Bone marrow (tissue), 2 donors: ENCODE data around the gene LAT.

Experiments used
- DNase-seq, 2 donors: peaks; one replicate each; lab custom pipeline; 2025; lab: John Stamatoyannopoulos, UW

LAT gene

GRCh38 chr16:29007730-29008593 is 23.1 kb downstream of the LAT start:
- peak in 1 of 2 donors; percentile 94 for DNase-seq

GRCh38 chr16:29009050-29009837 is 24.4 kb downstream of the LAT start:
- peak in 1 of 2 donors; percentile 97 for DNase-seq

- DNase-seq = no peak
Observed at GRCh38 chr16:29009838-29010166, 24.9 kb downstream of the LAT start.

GRCh38 chr16:29011112-29011511 is 26.3 kb downstream of the LAT start:
- no peak for DNase-seq

- DNase-seq = no peak
Observed at GRCh38 chr16:29011851-29012250, 27.0 kb downstream of the LAT start.

GRCh38 chr16:29012913-29013553 is 28.2 kb downstream of the LAT start:
- peak in 1 of 2 donors; percentile 34 for DNase-seq

- no peak for DNase-seq
Observed at GRCh38 chr16:29014561-29015069, 29.8 kb downstream of the LAT start.

GRCh38 chr16:29022196-29022595 is 37.3 kb downstream of the LAT start:
- DNase-seq = no peak

GRCh38 chr16:29023279-29024277 is 38.7 kb downstream of the LAT start:
- DNase-seq = peak in 1 of 2 donors; percentile 77

- no peak for DNase-seq
Observed at GRCh38 chr16:29024278-29024677, 39.4 kb downstream of the LAT start.

GRCh38 chr16:29025218-29025617 is 40.4 kb downstream of the LAT start:
- no peak for DNase-seq

GRCh38 chr16:29025735-29026134 is 40.9 kb downstream of the LAT start:
- DNase-seq = no peak

- no peak for DNase-seq
Observed at GRCh38 chr16:29028457-29029167, 43.8 kb downstream of the LAT start.

GRCh38 chr16:29029168-29029994 is 44.5 kb downstream of the LAT start:
- DNase-seq = peak in 1 of 2 donors; percentile 87

- DNase-seq = no peak
Observed at GRCh38 chr16:29030086-29030840, 45.4 kb downstream of the LAT start.
